Posterior vena cava (tissue), 2 donors: ENCODE measurements around the gene SEMA4D. TPM values are rescaled to one million over a fixed set of nuclear protein-coding genes. Genes with fewer than 3 reads are reported as not detected.
A peak's percentile ranks its signal among the peaks of the same experiment; 100 is the strongest.
"Not testable (repeated sequence)": the region's sequence is repeated elsewhere in the genome, so short reads cannot be mapped to it uniquely, and the experiment has no call there.

Experiments used
- DNase-seq: peaks from one replicate; pipeline ENCODE4 v3.0.0-alpha.2; 2020; ENCODE audit warnings: low spot score
- intact Hi-C, 2 donors: fragments of 100-400 bp; cut with DNase I; formaldehyde crosslinking; loops; one replicate each; pipeline versions ENCODE4 v1.14.1 to v1.14.2; 2022 to 2023
- total RNA-seq, 2 donors: library from RNA; stranded (reverse); fragmentation: NEBNext Ultra II Directional; extraction: Animal tissue kit (Norgen Biotek cat#: 25700); gene quantifications; one replicate each; pipeline ENCODE4 v1.2.1, GENCODE V29; 2021
- donor health status: DM: yes; HTN: yes; CAD: no.
- donor health status: DM: yes; HTN: yes; CAD: no.

SEMA4D gene
- total RNA-seq, 2 donors from 2014 or later, result 10.0 to 14.1 TPM

- no peak for DNase-seq
- intact Hi-C loops, result no loop called here
Observed at GRCh38 chr9:89486681-89487080, 11.2 kb downstream of the SEMA4D start.

GRCh38 chr9:89484475-89485404, 13.2 kb downstream of the SEMA4D start:
- no peak for DNase-seq
- intact Hi-C loops, result no loop called here

- peak; percentile 74 for DNase-seq
- intact Hi-C loops, result no loop called here
Observed at GRCh38 chr9:89483592-89484474, 14.1 kb downstream of the SEMA4D start.

- peak; percentile 22 for DNase-seq
- intact Hi-C loops, result no loop called here
Observed at GRCh38 chr9:89482901-89483361, 15.0 kb downstream of the SEMA4D start.

- peak; percentile 71 for DNase-seq
- intact Hi-C loops, result no loop called here
Observed at GRCh38 chr9:89482056-89482851, 15.7 kb downstream of the SEMA4D start.

- intact Hi-C loops, result no loop called here
- no peak for DNase-seq
Observed at GRCh38 chr9:89481538-89481915, 16.4 kb downstream of the SEMA4D start.

- DNase-seq, result peak; percentile 28
- intact Hi-C loops, result no loop called here
Observed at GRCh38 chr9:89480825-89481537, 16.9 kb downstream of the SEMA4D start.

- intact Hi-C loops, result not testable (repeated sequence)
- DNase-seq, result peak; percentile 44
Observed at GRCh38 chr9:89480372-89480771, 17.5 kb downstream of the SEMA4D start.

GRCh38 chr9:89479669-89480011, 18.3 kb downstream of the SEMA4D start:
- intact Hi-C loops, DNase-seq: not testable (repeated sequence)

- no peak for DNase-seq
- intact Hi-C loops, result loop anchor here in 1 of 2 donors (1.0 kb wide), 1 partner anchor 41 kb away; no protein-coding TSS in a partner anchor
Observed at GRCh38 chr9:89478821-89479668, 18.9 kb downstream of the SEMA4D start.

GRCh38 chr9:89477811-89478630, 19.9 kb downstream of the SEMA4D start:
- DNase-seq, result peak; percentile 76
- intact Hi-C loops, result loop anchor here in 1 of 2 donors (1.0 kb wide), 1 partner anchor 42 kb away; no protein-coding TSS in a partner anchor

- DNase-seq, result no peak
- intact Hi-C loops, result no loop called here
Observed at GRCh38 chr9:89477384-89477783, 20.5 kb downstream of the SEMA4D start.

- peak; percentile 20 for DNase-seq
- intact Hi-C loops, result no loop called here
Observed at GRCh38 chr9:89476546-89476945, 21.4 kb downstream of the SEMA4D start.

GRCh38 chr9:89475891-89476440, 21.9 kb downstream of the SEMA4D start:
- intact Hi-C loops, result no loop called here
- DNase-seq, result peak; percentile 81

GRCh38 chr9:89474939-89475338, 23.0 kb downstream of the SEMA4D start:
- no peak for DNase-seq
- intact Hi-C loops, result no loop called here

- intact Hi-C loops, result no loop called here
Observed at GRCh38 chr9:89473762-89474469, 24.0 kb downstream of the SEMA4D start.

More at GRCh38 chr9:89473762-89474469, 24.0 kb downstream of the SEMA4D start:
- peak; percentile 43 for DNase-seq
